Epithelial cell of esophagus (primary cell): ENCODE results near the gene PDE4B.

Source experiments
- DNase-seq: peaks from one replicate; pipeline ENCODE4 v3.0.0; 2010; ENCODE audit warnings: low read depth
- H3K4me3 ChIP-seq: 2 replicates; pipeline ENCODE4 v1.5.1; 2011; ENCODE audit warnings: mild to moderate bottlenecking, low read length, control low read depth
- CTCF ChIP-seq: IDR thresholded peaks from 2 replicates; pipeline ENCODE4 v1.5.1; 2011; ENCODE audit warnings: low read depth, mild to moderate bottlenecking, low read length, control low read depth, inconsistent platforms; ENCODE audit not compliant: insufficient read depth; ENCODE audit errors: missing control alignments

PDE4B gene

GRCh38 chr1:66352792-66353191, 560.1 kb downstream of the PDE4B start:
- no peak for DNase-seq
- no peak for TF ChIP-seq CTCF
- H3K4me3 ChIP-seq = no peak overlapping the region

- DNase-seq = no peak
- no peak overlapping the region for H3K4me3 ChIP-seq
- TF ChIP-seq CTCF = no peak
Measured at GRCh38 chr1:66353257-66353656, 560.6 kb downstream of the PDE4B start.

GRCh38 chr1:66354311-66355201, 561.9 kb downstream of the PDE4B start:
- no peak for TF ChIP-seq CTCF
- DNase-seq = no peak
- H3K4me3 ChIP-seq = no peak overlapping the region

- TF ChIP-seq CTCF = no peak
- H3K4me3 ChIP-seq = no peak overlapping the region
- DNase-seq = no peak
Measured at GRCh38 chr1:66355756-66356155, 563.1 kb downstream of the PDE4B start.

GRCh38 chr1:66356605-66357004, 563.9 kb downstream of the PDE4B start:
- no peak for TF ChIP-seq CTCF
- no peak overlapping the region for H3K4me3 ChIP-seq
- DNase-seq = no peak

- H3K4me3 ChIP-seq = no peak overlapping the region
- no peak for DNase-seq
- no peak for TF ChIP-seq CTCF
Measured at GRCh38 chr1:66357021-66357420, 564.3 kb downstream of the PDE4B start.
